Uterus (tissue), 4 donors: ENCODE measurements around the gene SEC22A. TPM values are rescaled to one million over a fixed set of nuclear protein-coding genes. Genes with fewer than 3 reads are reported as not detected.

Experiments used
- DNase-seq, 2 donors: peaks; one replicate each; pipeline ENCODE4 v3.0.0-alpha.2; 2019 to 2020
- H3K27ac ChIP-seq, 2 donors: fragments of 200-600 bp; sonication (generic); 1 replicate in 1 of 2; 2 replicates in 1 of 2; pipeline ENCODE4 v1.5.1; 2016 to 2018
- H3K27me3 ChIP-seq, 2 donors: fragments of 200-600 bp; sonication (generic); one replicate each; pipeline ENCODE4 v1.5.1; 2018 to 2019; ENCODE audit warnings: control low read depth in 1 of 2
- H3K36me3 ChIP-seq, 2 donors: fragments of 200-600 bp; sonication (generic); one replicate each; pipeline ENCODE4 v1.5.1; 2019; ENCODE audit warnings: control low read depth in 1 of 2
- H3K4me1 ChIP-seq, 2 donors: fragments of 200-600 bp; sonication (generic); one replicate each; pipeline ENCODE4 v1.5.1; 2018 to 2019; ENCODE audit warnings: control low read depth in 1 of 2
- H3K4me3 ChIP-seq, 2 donors: fragments of 200-600 bp; sonication (generic); 1 replicate in 1 of 2; 2 replicates in 1 of 2; pipeline ENCODE4 v1.5.1; 2018 to 2019; ENCODE audit warnings: mild to moderate bottlenecking in 1 of 2
- H3K9me3 ChIP-seq, 2 donors: fragments of 200-600 bp; sonication (generic); one replicate each; pipeline ENCODE4 v1.5.1; 2019; ENCODE audit warnings: control low read depth in 1 of 2
- CTCF ChIP-seq, 4 experiments: fragments of 200-600 bp in 2 of 4; fragments of 450-650 bp in 2 of 4; sonication (generic) in 2 of 4; IDR thresholded peaks; one replicate each; pipeline ENCODE4 v1.5.1; 2016 to 2019; ENCODE audit warnings: antibody characterized with exemption in 4 of 4, mild to moderate bottlenecking in 2 of 4, moderate library complexity in 1 of 4
- POLR2A ChIP-seq, 2 donors: fragments of 450-650 bp; IDR thresholded peaks; one replicate each; pipeline ENCODE4 v1.6.1; 2016; ENCODE audit warnings: antibody characterized with exemption in 2 of 2, mild to moderate bottlenecking in 1 of 2, moderate library complexity in 1 of 2
- intact Hi-C: fragments of 100-400 bp; cut with DNase I; formaldehyde crosslinking; loops from one replicate; pipeline ENCODE4 v1.15.1; 2023; ENCODE audit warnings: low total_unique reads
- total RNA-seq, 4 donors: library from RNA; depleted of rRNA in 3 of 4; stranded (reverse); fragments of >200 nt in 3 of 4; gene quantifications; one replicate each; pipeline versions ENCODE4 v1.1.0 to v1.2.4, GENCODE V29; 2014 to 2023
- donor health status: DM: yes; HTN: yes; CAD: no.

SEC22A gene
- total RNA-seq, 4 donors from 2014 or later = 14.9 to 103 (median 35.6) TPM

GRCh38 chr3:123246866-123247265 lies 45.1 kb downstream of the SEC22A start:
- no peak for DNase-seq
- no peaks in the 10 kb centered on the region for H3K27me3 ChIP-seq
- H3K4me3 ChIP-seq = no peak overlapping the region
- H3K9me3 ChIP-seq = no peaks in the 10 kb centered on the region
- intact Hi-C loops = no loop called here
- H3K36me3 ChIP-seq = no peaks in the 10 kb centered on the region
- H3K27ac ChIP-seq = no peak overlapping the region
- TF ChIP-seq CTCF (IDR thresholded peaks at IDR 0.05) = no peak
- no peak for TF ChIP-seq POLR2A (IDR thresholded peaks at IDR 0.05)
- H3K4me1 ChIP-seq = no peaks in the 10 kb centered on the region

GRCh38 chr3:123256256-123256655 lies 54.5 kb downstream of the SEC22A start:
- TF ChIP-seq POLR2A (IDR thresholded peaks at IDR 0.05) (no peak), CTCF (IDR thresholded peaks at IDR 0.05) (no peak)
- intact Hi-C loops = no loop called here

GRCh38 chr3:123258359-123258758 lies 56.6 kb downstream of the SEC22A start:
- intact Hi-C loops = no loop called here
- Histone ChIP-seq H3K36me3 (no peaks in the 10 kb centered on the region), H3K27ac (no peak overlapping the region), H3K4me1 (no peaks in the 10 kb centered on the region), H3K27me3 (no peaks in the 10 kb centered on the region), H3K4me3 (no peak overlapping the region), H3K9me3 (no peaks in the 10 kb centered on the region)
- DNase-seq = no peak
- no peak for TF ChIP-seq POLR2A (IDR thresholded peaks at IDR 0.05)
- TF ChIP-seq CTCF (IDR thresholded peaks at IDR 0.05) = no peak

More at GRCh38 chr3:123256256-123256655, 54.5 kb downstream of the SEC22A start:
- Histone ChIP-seq H3K4me1 (no peaks in the 10 kb centered on the region), H3K36me3 (no peaks in the 10 kb centered on the region), H3K27me3 (no peaks in the 10 kb centered on the region), H3K27ac (no peak overlapping the region), H3K4me3 (no peak overlapping the region), H3K9me3 (no peaks in the 10 kb centered on the region)
- no peak for DNase-seq

GRCh38 chr3:123258811-123259420 lies 57.2 kb downstream of the SEC22A start:
- TF ChIP-seq CTCF (IDR thresholded peaks at IDR 0.05) = peak; percentile 58 to 64 (median 60)
- no peak for TF ChIP-seq POLR2A (IDR thresholded peaks at IDR 0.05)
- Histone ChIP-seq H3K27ac (no peak overlapping the region), H3K9me3 (no peaks in the 10 kb centered on the region), H3K36me3 (no peaks in the 10 kb centered on the region), H3K4me3 (no peak overlapping the region), H3K4me1 (no peaks in the 10 kb centered on the region), H3K27me3 (no peaks in the 10 kb centered on the region)
- intact Hi-C loops = no loop called here
- DNase-seq = no peak

GRCh38 chr3:123261666-123262065 lies 59.9 kb downstream of the SEC22A start:
- intact Hi-C loops = no loop called here
- no peaks in the 10 kb centered on the region for H3K4me1 ChIP-seq

More at GRCh38 chr3:123261666-123262065, 59.9 kb downstream of the SEC22A start:
- H3K4me3 ChIP-seq = no peak overlapping the region
- H3K36me3 ChIP-seq = no peaks in the 10 kb centered on the region
- TF ChIP-seq CTCF (IDR thresholded peaks at IDR 0.05) = no peak
- no peak for TF ChIP-seq POLR2A (IDR thresholded peaks at IDR 0.05)
- H3K27ac ChIP-seq = no peak overlapping the region
- no peaks in the 10 kb centered on the region for H3K27me3 ChIP-seq
- no peaks in the 10 kb centered on the region for H3K9me3 ChIP-seq
- no peak for DNase-seq
